ENCODE measurements around the gene ZNF800.

The ZNF800 gene

DNA sequence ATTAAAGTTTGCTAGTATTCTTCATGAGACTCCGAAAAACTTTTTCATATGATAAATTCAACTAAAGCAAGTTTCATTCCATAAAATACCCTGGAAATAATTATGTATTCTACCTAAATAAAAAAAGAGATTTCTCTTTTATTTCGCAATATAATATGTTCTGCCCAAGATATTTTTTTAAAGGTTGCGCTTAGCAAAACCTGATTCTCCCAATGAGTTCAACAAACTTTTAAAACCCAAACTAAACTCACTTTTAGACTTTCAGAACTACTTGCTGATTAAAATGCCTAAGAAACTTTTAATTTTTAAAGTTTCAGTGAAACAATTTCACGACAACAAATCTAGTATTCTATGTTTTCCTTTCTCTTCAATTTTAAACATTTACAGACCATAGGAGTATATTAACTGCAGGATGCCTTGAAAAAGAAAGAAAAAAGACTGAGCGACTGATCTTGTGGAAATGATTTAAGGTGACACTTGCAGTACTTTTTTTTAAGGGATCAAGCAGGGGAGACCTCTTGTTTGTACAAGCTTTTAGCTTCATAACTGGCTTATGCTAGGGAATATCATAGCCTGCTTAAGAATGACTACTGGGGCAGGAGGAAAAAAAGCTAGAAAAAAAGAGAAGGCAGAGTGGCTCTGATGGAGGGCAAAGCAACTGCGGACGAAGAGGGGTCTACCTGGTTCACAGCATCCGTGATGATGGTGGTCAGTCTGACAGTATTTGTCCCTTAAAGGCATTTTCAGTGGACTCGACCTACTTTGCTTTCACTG is 1.5 kb downstream of the ZNF800 start:
- no peak for DNase-seq (ENCODE audit: low read depth in 4 of 4, low spot score in 1 of 4)

DNA sequence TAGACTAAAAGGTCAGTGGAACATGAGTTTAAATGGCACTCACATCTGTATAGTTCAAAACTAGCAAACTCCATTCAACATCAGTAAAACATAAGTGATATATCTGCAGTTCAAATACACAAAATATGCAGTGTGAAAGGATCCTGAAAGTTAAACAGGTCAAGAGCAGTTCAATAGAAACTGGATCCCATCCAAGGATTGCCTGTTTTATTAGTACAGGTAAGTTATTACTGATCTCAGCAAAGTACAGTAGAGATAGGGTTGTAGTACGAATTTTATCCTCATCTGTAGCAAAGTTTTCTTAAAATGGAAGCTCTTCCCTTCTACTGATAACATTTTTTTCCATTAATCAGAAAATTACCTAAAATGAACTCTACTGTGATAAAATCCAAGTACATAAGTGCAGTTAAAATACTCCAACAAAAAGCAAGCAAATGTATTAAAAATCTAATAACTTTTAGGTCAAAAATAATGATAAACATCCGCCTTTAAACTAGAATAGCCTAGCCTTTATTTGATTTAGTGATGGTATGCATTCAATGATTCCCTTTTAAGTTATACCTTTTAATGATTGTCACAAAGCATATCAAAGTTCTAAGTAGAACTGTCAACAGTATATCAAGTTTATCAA is 2.2 kb downstream of the ZNF800 start:
- DNase-seq (ENCODE audit: low read depth in 4 of 4, low spot score in 1 of 4): no peak

DNA sequence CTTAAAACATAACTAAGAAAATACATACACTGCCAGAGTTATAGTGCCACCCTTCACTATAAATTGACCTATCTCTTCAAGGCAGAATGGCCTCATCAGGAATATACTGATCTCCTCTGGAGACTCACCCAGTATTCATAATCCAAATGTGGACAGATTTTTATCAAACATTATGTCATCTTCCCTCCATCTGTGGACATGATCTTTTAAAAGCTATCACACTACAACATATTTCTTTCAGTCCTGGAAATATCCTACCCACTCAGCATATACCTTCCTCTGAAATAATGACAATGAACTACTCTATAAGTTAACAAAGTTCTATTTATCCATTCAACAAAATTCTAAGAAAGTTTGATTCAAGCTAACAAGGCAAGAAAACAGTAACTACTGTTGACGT is 3.2 kb downstream of the ZNF800 start:
- no peak for DNase-seq (ENCODE audit: low read depth in 4 of 4, low spot score in 1 of 4)

DNA sequence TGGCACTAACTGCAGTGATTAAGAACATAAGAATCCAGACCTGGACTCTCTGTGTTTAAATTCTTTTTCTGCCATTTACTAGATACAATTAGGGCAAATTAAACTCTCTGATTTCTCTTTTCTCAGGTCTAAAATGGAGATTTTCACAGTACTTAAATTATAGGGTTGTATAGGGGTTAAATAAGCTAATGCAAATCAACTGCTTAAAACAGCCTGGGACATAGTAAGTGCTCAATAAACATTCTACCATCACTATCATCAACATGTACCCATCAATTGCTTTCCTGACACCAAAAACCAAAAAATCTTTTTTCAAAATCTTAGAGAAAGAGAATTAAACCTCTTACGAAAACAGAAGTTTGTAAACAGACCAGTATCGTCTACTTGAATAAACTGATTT is 4.5 kb downstream of the ZNF800 start:
- no peak for DNase-seq (ENCODE audit: low read depth in 4 of 4, low spot score in 1 of 4)

DNA sequence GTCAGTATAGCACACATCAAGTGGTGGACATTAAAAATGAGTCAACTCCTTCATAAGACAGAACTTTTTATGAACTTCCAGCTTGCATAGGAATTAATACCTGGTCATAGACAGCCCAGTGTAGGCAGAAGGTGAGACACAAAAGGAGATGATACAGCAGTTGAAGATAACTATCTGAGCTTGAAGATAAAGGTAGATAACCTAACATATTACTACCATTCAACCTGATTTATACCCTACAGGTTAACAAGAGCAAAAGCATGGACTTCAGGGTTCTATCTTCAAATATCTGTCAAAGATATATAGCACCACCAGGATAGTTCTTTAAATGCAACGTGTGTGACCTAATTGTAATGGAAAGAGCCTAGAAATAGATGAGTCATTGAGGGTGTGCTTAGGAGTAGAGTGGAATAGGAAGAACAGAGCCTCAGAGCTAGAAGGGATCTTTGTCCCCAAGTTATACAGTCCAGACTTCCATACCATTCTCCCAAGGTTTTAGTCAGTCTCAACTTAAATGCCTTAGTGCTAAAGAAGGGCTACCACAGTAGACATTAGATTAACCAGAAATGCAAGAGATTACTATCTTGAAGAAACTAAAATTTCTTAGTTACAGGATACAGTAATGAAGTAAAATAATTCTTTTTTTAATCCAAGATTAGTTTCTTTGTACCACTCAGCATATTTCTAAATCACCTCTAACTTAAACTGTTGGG is 9.2 kb downstream of the ZNF800 start:
- no peak for DNase-seq (ENCODE audit: low read depth in 4 of 4, low spot score in 1 of 4)

DNA sequence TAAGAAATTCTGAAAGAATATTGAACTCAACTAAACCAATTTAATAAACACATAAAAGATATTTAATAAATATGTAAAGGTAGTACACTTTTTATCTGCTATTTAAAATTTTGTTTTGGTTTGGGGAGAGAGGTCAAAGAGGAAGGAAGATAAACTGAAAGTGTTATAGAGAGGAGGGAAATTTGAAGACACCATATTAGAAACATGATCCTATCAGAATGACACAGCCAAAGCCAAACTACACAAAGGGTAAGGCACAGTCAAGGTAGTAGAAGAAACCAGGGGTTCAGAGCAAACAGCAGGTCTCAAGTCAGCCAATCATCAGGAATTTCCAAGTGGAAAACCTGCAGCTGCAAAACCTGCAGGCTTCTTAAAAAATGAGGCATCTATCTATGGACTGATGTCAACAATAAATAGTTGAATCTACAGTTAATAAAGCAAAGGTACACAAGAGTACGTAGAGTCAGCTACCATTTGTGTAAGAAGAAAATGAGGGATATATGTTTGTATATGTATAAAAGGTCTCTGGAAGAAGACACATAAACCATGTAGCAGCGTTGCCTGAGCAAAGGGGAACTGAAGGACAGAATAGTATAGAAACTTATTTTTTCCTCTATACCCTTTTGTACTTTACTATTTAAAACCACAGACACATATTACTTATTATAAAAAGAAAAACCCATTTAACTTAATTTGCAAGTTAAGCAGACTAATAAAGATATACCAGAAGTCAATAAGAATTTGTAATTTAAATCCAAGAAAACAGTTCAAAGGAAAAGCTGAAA is 10.0 kb downstream of the ZNF800 start:
- no peak for DNase-seq (ENCODE audit: low read depth in 4 of 4, low spot score in 1 of 4)

DNA sequence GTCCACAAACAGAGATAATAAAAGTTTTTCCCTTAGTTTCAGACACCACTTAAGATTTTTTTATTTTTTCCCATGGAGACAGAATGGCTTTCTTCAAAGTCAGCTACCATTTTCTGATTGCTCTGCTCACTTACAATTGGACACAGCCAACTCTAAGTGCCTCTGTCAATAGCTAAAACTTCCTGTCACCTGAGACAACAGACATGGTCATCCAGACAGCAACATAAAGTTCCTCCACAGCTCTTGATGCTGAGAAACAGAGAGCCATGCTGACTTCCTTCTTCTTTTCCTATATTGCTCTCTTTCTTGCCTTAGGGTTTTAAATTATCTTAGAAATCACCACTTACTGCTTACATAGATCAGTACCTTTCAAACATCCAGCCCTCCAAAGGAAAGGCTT is 12.0 kb downstream of the ZNF800 start:
- no peak for DNase-seq (ENCODE audit: low read depth in 4 of 4, low spot score in 1 of 4)

DNA sequence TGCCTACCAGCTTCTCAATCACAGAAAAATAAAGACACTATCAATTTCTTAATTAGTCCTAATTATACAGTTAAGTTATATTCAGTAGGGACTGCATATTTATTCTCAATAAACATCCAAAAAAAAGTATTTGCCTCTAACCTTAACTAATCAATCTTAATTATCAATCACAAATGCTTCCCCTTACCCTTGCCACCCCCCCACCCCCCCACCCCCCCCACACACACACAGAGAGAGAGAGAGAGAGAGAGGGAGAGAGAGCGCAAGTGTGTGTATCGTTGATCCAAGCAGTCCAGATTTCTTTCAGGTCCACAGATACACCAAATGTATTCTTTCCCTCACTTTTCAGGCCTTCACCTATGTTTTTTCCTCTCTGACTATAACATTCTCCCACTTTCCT is 12.9 kb downstream of the ZNF800 start:
- no peak for DNase-seq (ENCODE audit: low read depth in 4 of 4, low spot score in 1 of 4)

DNA sequence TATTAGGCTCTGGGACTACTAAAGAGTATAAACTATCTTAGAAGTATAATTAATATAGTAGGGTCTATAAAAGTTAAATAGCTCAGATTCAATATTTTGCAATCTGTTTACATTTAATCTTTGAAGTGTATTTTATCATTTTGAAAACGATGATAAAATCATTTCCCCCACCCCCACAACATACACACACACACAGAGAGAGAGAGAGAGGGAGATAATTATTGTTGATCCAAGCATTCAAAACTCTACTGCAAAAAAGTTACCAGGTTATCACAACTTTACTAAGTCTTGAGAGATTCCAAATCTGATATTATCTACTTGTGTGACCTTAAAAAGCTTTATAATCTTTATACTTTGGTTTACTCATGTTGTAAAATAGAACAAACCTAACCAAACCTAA is 14.0 kb downstream of the ZNF800 start:
- DNase-seq (ENCODE audit: low read depth in 4 of 4, low spot score in 1 of 4): no peak

DNA sequence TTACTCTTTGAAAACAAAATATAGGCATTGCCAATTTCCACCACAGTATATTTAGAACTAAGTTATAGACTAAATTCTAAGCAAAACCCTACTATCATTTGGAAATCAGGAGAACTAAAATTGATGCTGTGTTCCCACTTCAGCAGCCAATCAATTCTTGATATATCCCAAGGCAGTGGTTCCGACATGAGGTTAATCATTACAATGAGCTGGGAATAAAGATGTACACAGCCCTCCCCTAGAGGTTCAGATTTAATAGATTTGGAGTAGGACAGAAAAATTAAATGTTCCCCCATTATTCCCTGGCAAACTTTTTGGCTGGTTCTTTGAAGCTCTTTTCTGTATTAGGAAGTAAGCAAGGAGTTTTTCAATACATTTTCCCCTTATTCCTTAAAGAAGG is 15.1 kb downstream of the ZNF800 start:
- no peak for DNase-seq (ENCODE audit: low read depth in 4 of 4, low spot score in 1 of 4)

DNA sequence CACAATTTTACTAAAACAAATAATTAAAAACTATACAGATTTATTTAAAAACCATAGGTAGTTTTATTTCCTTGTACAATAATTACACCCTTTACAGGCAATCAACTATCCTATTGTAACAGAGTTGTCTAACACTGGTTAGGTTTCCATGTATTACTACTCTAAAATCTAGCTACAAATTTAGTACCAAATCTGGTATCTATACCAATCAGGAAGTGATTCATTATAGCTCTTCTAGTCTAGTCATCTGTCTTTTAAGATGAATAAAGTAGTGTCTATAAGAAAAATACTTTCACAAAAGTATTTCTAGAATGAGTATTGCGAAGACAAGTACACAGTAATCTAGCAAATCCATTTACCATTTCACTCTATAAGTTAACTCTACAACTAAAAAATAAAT is 16.9 kb downstream of the ZNF800 start:
- DNase-seq (ENCODE audit: low read depth in 4 of 4, low spot score in 1 of 4): no peak

DNA sequence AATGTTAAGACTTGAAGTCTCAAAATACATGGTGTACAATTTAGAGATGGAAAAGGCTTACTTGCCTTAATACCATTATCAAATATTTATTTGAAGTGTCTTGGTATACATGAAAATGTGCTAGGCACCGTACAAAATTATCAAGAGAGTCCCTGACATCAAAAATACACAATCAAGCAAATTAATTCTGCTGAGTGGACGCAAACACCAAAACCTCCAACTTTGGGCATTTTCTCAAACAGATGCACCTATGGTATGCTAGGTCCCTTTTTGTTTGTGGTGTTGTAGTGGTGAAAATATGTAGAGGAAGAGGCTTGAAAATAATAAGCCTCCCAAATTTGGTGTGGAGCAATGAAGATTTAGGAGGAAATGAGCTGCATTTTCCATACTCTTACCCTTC is 24.8 kb downstream of the ZNF800 start:
- no peak for DNase-seq (ENCODE audit: low read depth in 4 of 4, low spot score in 1 of 4)

DNA sequence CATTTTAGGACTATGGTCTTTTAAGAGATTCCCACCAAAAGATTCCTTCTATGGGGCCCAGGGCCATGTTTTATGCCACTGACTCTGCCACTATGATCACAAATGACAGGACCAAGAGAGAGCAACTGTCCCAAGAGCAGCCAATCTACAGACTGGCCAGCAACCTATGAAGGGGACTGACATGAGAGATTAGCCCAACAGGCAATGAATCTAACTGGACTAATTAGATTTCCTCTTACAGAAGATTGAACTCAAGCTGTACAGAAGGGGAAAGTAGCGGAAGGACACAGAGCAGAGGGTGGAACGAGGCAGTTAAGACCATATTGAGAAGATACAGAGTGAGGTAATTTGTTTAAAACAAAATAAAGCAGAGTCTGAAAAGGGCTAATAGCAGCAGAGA is 25.8 kb downstream of the ZNF800 start:
- DNase-seq (ENCODE audit: low read depth in 4 of 4, low spot score in 1 of 4): no peak

DNA sequence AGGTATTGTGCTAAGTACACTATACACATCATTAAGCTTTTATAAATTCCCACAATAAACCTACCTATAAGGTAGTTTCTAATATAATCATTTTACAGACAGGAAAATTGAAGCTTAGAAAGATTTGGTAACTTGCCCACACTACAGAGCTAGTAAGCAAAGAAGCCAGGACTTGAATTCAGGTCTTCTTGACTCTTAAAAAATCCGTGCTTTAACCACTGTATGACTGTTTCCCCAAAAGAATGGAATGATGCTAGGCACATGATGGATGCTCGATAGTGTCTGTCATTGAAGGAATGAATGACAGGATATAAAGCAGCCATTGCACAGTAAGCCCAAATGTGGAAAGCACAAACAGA is 26.6 kb downstream of the ZNF800 start:
- DNase-seq (ENCODE audit: low read depth in 4 of 4, low spot score in 1 of 4): no peak

DNA sequence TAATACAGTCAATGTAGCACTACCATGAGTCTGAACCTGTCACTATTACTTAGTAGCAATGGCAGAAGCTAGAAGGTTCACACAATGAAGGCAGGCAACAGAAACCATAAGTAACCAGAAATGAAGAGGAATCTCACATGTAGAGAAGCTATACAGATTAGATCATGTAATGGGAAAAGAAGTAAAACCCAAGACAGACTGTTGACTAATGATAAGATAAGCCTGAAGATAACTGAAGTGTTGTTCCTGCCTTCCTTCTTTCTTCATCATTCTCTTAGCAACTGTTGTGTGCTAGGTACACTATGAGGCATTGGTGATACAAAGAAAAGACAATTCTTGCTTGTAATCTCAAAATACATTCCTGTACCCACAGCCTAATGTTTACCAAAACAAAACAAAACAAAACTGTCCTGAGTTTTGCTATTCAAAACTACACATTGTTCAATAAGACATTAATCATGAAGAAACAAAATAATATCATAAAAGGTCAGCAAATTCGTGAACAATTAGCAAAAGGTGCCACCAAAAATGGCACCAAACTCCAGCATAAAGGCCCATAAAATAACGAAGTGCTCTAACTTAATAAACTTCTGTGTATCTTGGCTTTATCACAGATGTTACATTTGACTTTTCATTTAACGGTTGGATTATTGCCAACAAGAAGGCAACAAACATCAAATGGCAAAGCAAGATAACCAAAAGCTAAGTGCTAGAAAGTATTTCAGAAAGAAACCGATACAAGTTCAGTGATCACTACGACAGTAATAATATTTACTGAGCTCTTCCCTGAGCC is 27.1 kb downstream of the ZNF800 start:
- no peak for DNase-seq (ENCODE audit: low read depth in 4 of 4, low spot score in 1 of 4)

DNA sequence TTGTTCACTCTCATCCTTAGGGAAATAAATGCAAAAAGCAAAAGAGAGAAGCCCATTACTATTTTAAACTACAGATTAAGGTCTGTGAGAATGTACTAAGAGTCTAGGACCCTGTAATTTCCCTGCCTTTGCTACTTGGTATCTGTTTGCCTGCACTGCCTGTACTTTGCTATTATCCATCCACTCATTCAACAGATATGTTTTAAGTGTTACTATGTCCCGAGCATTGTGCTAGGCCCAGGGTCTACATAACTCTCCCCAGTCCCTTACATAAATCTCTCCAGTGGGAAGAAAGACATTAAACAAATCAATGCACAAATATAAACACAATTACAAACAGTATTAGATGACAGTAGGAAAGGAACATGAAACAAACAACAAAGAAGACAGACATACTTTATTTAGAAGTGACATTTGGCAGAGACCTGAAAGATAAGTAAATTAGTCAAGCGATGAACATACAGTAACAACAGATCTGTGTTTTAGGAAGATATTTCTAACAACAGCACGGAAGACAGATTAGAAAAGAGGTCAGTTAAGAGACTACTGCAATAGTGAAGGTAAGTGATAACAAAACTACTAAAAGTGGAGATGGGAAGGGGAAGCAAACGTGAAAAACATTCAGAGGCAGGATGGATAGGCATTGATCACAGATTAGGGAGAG is 30.0 kb downstream of the ZNF800 start:
- DNase-seq (ENCODE audit: low read depth in 4 of 4, low spot score in 1 of 4): no peak

DNA sequence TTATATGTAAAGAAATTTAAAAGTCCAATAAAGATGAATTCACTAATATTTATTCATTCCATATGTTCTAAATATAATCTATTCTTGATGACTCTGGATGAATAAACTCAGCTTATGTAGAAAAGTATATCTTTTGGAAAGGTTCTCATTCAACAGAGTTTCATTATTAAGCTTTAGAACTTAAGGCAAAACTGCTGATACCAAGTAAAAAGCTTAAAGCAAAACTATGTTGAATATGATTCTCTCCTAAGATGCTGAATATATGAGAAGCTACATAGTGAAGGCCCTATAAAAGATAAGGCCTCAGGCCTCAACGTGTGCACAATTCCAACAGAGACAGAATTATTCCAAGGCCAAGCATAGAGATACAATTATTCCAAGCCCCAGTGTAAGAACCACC is 30.8 kb downstream of the ZNF800 start:
- no peak for DNase-seq (ENCODE audit: low read depth in 4 of 4, low spot score in 1 of 4)

DNA sequence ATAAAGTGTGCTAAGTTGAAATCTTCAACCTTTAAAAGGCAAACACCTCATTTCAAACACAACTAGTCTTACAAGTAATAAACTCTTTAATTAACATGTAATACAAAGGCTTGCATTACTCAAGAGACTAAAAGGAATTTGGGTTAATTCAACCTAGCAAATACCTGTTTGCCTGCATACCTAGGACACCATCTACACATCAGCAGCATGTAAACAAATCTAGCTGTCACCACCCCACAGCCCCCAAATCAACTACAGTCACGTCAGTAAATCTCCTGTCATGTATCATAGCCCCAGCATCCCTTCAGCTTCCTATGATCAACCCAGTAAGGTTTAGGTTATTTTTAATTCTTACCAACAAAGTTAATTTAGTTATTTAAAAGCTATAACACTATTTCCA is 33.5 kb downstream of the ZNF800 start:
- DNase-seq (ENCODE audit: low read depth in 4 of 4, low spot score in 1 of 4): no peak

DNA sequence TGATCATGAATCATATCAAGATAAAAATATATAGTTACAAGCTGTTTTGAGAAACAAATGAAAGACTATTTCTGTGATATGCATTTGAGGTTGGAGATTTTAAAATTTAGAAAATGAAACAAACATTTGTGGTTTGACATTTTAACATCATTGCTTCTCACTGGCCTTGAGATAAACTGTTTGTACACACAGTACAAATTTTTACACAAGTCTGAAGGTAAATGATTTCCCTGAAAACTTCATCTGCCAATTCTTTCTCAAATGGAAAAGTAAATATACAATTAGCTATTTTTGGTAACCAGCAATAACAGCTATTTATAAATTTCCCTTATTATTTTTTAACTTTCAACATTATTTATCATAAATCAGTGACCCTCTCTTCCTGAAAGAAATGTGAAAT is 38.6 kb downstream of the ZNF800 start:
- DNase-seq (ENCODE audit: low read depth in 4 of 4, low spot score in 1 of 4): no peak

DNA sequence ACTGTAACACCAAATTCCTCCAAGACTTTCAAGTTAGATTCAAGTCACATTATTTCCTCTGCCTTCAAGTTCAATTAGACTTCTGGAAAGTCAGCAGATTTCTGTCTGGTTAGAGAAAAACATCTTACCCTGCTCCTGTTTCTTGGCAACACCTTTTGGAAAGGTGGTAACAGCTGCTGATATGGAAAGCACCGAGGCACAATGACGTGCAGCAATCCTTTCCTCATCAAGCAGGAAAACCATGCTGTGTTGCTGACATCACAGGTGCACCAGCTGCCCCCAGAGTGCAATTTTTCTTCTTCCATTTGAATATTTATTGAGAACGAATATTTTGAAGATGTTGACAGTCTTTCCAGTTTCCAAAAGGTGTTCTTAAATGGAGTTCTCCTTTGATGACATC is 41.9 kb downstream of the ZNF800 start:
- DNase-seq (ENCODE audit: low read depth in 4 of 4, low spot score in 1 of 4): no peak

All from stimulated activated CD4-positive, alpha-beta T cell treated with anti-CD3 and anti-CD28 coated beads, Interleukin-1b, Interleukin-23, amount 100 ng/mL, for 24 hours (primary cell).